HG03175 (cell line): Measurements from ENCODE around the gene MAGOH.
A peak's percentile ranks its signal among the peaks of the same experiment; 100 is the strongest.
"Not testable (repeated sequence)": the region's sequence is repeated elsewhere in the genome, so short reads cannot be mapped to it uniquely, and the experiment has no call there.

Experiments
- ATAC-seq: cut with Tn5 transposase; IDR thresholded peaks from one replicate; pipeline ENCODE4 v1.9.1; 2021; ENCODE audit warnings: mild to moderate bottlenecking, moderate library complexity; ENCODE audit not compliant: unreplicated experiment

The MAGOH gene

DNA sequence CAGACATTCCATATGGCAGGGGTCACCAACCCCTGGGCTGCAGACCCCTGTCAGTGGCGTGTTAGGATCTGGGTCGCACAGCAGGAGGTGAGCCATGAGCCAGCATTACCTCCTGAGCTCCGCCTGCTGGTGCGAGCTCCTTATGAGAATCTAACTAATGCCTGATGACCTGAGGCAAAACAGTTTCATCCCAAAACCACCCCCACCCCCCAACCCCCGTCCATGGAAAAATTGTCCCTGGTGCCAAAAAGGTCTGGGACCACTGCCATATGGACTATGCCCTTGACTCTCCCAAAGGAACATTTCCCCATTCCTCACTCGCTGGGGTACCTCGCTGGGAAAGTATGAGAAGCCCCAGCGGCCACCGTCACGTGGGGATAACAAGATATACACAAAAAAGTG, 48.1 kb downstream of the MAGOH start:
- ATAC-seq: no peak

GRCh38 chr1:53189061-53189460, 49.3 kb downstream of the MAGOH start:
- ATAC-seq: no peak

- ATAC-seq: no peak
These were observed 50.2 kb downstream of the MAGOH start for GRCh38 chr1:53188099-53188498.

- ATAC-seq: no peak
These were observed 50.9 kb downstream of the MAGOH start for GRCh38 chr1:53187401-53187800.

DNA sequence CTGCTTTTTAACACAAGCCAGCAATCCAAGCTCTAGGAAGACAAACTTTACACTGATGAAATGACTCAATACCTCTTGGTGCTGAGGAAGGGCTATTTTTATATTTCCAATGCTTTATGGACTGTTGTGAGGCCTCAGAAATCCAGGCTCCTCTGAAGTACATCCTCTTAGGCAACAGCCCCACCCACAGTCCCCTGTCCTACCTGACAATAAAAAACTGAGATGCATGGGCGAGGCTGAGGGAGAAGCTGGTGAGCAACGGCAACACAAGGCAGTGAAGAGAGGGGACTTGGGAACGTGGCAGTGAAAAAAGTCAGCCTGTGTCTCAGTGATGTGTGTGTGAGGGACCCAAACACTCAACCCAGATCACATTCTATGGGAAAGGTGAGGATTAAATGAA, 51.8 kb downstream of the MAGOH start:
- no peak for ATAC-seq

GRCh38 chr1:53185955-53186297, 52.4 kb downstream of the MAGOH start:
- not testable (repeated sequence) for ATAC-seq

GRCh38 chr1:53183095-53183990, 55.0 kb downstream of the MAGOH start:
- ATAC-seq: no peak

DNA sequence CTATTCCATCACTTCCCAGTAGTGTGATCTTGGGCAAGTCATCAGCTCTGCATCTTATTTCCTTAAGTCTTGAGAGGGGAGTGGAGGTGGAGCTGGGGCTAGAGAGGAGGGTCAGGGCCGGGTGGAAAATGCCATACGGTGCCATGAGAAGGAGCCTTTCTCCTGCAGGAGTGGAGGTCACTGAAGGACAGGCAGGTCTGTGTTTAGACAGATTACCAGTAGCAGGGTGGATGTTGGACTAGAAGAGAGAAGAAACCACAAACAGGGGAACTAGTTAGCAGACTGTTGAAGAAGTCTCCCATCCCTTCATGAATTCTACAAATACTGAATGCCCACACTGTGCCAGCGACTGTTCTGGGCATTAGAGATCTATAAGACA, 55.6 kb downstream of the MAGOH start:
- ATAC-seq: no peak

GRCh38 chr1:53182111-53182593, 56.2 kb downstream of the MAGOH start:
- ATAC-seq: peak; percentile 50

DNA sequence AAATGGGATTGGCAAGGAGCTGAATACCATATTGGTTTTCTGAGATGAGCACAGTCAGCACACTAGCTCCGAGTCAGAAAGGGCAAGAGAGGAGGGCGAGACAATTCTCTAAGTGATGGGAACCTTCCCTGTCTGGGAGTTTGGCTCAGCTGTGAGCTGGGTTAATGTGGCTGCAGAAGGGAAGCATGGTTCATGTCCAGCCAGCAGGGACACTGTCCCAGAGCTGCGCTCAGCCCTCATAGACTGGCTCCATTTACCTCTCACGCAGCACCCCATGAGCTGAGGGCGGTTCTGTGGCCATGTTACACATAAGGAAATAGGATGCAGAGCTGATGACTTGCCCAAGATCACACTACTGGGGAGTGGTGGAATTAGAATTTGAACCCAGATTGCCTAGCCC, 57.4 kb downstream of the MAGOH start:
- no peak for ATAC-seq

DNA sequence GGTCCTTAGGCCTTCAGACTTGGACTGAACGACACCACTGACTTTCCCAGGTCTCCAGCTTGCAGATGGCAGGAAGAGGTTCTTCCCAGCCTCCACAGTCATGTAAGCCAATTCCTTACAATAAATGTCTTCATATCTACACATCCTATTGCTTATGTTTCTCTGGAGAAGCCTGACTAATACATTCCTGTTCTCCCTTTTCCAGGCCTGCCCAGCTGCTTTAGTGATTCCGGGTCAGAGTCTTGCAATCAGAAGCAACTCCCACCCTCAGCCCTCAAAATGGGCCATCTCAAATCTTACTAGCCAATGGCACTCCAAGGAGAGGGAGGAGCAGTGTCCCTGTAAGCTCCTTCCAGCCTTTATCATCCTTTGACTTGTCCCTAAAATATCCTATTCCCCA, 58.1 kb downstream of the MAGOH start:
- ATAC-seq: no peak
